HG03139 (cell line): ENCODE results near the gene SPATS2L.

Source experiments
- ATAC-seq: cut with Tn5 transposase; IDR thresholded peaks from one replicate; pipeline ENCODE4 v1.9.1; 2021; ENCODE audit not compliant: unreplicated experiment

SPATS2L gene

DNA sequence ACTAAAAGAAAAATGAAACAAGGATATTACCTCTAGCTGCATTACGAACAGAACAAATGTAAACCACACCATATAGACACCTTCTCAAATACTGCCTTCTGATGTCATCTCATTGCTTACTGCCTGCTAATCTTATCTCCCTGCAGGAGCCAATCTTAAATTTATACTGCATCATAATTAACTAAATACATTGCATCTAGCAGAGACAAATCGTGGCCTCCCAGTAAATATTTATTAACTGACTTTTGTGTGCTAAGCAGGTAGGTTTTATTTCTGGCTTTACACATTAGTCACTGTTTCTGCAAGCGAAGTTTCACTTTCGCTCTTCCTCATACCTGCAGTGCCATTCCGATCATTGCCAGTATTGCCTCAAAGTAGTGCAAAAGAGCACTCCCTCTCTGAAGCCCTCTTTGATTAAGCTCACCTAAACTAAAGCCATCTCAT is 67.5 kb downstream of the SPATS2L start:
- peak; percentile 88 for ATAC-seq

DNA sequence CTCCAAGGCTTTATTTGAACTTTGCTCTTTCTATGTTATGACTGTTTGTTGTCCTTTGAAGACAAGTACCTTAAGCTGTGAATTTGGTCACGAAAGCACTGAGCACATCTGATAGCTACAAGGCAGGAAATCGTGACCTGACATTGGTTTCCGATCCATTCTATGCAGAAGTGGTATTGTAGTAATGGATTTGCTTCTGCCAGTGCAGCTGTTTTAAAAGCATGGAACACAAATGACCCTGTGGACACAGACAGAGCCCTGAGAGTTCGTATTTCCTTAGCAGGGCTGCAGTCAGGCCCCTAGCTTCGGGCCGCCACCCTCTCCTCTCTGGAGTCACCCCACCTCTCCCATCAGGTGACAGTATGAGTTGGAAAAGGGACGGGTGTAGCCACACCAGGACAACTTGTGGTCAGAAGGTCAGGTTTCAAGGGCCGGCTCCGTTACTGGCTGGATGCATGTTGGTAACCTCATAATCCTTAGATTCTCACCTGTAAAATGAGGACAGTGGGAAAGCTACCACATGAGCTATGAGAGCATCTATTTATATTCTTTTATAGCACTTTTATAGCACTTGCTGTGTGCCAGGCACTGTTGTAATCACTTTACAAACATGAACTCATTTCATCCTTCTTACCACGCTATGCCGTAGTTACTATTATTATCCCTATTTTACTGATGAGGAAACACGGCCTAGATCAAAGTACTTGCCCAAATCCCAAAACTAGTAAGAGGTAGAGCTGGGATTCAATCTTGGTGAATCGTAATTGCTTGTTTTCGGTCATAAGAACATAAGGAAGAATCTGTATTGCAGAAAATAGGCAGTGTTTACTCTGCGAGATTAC is 70.2 kb downstream of the SPATS2L start:
- ATAC-seq: no peak

DNA sequence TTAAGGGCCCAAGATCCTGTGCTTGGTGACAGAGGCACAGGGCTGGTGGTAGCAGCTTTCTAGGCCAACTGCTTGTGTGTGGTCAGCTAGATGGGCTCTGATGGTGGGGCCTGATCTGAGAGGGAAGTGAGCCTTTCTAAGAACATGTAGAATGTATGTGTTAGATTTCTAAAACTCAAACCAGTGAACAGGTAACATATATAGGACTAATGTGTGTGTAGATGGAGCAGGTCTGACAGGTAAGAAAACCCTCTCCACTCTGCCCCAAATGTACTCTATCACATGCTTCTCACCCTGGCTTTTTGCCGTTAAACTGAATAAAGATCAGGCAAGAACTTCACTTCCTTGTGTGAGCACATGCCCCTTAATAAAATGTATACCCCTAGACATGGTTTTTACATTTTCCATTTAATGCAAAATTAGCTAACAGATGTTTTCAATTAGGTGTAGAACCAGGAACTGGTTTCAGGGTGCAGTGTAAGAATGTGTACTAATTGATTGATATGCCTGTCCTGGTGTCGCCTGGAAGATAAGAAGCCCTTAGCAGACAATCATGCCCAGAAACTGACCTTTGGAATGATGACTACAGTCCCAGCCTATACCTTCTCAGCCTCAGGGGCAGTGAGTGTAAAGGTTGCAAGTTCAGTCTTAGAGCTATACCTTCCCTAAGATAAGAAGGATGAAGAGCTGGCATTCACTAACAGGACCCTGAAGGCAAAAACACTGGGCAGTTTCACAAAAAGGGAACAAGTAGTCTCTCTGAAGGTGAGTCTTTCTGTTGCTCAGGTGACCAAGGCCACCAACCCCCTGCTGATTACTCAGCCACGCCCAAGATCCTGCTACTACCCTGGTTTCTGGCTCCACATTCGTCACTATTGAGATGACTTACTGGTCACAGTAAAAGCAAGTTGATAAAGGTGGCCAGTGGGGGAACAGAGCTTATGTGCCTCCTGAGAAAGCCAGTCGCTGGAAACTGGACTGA is 71.2 kb downstream of the SPATS2L start:
- ATAC-seq: no peak

DNA sequence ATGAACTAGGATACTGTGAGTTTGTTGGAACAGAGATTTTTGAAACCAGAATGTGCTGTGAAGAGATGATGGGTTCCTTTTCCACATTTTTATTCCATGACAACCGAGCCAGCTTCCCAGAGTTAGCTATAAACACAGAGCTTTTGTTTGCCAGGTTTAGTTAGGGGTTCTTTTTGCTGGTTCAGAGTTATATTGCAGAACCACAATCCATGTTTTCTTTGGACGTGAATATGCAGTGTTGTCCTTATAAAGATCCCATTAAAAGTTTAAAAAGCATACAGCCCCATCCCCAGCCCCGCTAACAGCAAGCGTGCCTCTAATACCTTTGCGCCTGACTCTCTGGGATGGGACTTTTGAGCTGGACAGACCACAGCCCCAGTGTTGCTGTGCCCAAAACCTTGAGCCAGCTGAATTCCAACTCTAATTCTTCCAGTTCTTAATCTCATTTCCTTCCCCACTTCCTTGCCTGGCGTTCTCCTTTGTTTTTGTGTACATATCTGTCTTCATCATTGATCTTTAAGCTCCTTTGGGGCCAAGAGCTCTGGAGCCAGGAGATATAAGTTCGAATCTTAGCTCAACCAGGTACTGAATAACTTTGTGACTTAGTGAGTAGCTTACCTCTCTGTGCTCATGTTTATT is 72.3 kb downstream of the SPATS2L start:
- no peak for ATAC-seq

DNA sequence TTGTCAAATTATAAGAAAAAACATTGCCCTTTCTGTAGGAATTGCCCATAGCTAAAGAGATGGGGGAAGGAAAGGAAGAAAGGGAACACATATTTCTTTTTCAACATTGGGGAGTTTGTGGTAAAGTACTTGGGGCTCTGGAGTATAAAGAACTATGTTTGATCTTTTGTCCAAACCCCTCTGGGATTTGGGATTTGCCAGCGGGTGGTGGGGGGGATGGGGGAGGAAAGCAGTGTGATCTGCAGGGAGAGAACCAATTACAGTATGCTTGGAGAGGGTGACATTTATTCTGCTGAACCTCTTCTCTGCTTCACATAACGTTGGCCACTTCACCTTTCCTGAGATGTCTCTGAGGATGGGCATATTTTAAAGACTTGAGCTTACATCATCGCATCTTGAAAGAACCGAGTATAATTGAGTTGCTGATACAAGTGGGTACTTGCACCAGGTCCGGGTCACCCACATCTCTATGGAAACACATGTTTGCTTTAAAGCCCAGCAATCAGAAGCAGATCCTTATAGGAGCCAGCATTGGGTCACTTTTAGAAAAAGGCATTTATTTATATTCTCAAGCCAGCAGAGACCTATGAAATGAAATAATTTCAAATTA is 73.1 kb downstream of the SPATS2L start:
- ATAC-seq: no peak

DNA sequence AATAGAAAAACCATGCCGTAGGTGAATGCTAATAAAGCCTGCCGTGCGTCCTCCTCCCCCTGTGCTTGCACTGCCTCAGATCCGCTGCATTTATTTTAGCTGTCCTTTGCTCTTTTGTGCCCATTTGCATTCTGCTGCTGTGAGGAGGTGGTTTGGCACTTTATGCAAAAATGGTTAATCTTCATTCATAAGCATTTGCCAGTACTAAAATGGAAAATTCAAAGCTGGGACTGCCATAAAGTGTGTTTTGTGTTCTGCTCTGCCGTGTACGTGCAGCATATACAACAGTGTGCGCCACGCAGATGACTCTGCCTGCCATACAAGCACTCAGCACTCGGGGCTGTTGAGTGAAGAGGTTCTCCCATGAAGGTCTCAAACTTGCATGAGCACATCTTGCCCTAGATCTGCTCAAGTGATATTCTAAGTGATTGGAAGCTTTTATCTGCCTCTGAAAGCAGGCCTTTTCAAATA is 73.6 kb downstream of the SPATS2L start:
- ATAC-seq: no peak

DNA sequence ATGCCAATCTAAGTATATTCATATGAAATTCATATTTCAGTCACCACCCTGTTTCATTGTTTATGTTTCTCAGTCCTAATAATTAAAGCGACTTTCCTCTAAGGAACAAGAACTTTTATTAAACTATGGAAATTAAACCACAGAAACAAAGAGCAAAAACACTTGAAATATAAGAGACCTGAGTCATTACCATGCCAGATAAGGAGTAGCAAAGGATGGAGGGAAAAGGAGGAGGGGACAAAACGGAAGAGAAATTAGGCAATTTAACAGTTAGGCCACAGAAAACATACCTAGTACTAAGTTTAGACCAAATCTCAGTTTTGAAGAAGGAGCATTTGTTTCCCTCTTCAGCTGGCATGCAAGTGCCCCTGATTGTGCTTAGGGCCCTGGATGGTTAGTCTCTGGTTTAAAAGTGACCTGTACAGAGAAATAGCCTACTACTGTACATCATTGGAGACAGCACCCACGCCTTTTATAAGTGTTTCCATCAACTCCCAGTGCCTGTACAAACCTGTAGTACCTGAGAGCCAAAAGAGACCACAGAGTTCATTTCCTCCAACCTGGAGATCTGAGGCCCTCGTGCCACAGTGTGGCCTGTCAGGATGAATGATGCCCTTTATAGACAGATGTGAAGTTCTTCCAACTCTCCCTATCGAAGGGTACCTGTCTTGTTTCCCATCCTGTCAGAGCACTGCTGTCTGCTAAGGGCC is 74.5 kb downstream of the SPATS2L start:
- no peak for ATAC-seq

DNA sequence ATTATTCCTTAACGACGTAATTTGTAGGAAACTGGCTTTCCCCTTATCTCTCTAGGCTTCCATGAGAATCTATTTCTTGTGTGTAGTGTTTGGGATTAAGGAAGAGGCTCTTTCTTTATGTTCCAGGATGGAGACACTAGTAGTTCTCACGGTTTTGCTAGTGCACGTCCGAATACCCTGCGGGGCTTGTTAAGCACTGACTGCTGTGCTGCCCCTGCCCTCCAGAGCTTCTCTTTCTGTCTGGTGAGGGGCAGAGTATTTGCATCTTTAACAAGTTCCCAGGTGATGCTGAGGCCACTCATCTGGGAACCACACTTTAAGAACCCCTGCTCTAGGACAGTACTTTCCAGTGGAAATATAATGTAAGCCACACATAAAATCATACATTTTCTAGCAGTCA is 76.4 kb downstream of the SPATS2L start:
- no peak for ATAC-seq

DNA sequence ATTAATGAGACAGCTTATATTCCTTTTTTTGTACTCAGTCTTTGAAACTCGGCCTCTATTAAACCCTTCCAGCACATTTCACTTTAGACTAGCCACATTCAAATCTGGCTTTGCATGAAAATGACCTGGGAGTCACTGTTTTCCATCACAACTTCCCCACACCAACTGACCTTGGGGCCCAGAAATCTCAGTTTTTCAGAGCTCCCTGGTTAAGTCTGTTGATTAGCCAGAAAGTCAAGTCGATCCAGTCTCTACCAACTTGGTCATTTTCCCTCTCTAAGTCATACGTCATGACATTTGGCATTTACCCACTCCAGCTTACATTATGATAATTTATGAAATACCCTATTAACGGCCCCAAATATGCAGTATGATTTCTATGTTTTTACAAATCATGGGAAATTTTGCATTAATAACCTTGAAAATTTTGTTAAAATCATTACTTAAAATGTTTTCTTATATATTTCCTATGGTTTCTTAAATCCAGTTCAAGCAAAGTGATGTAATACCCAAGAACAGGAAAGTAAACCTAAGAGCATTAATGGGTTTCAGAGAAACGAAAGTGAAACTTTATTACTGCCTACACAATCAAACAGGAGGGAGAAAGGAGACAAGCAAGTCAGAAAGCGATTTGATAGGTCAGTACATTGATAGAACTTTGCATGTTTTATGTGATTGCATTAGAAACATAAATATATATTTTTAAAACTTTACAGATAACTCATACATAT is 77.1 kb downstream of the SPATS2L start:
- ATAC-seq: peak; percentile 50

DNA sequence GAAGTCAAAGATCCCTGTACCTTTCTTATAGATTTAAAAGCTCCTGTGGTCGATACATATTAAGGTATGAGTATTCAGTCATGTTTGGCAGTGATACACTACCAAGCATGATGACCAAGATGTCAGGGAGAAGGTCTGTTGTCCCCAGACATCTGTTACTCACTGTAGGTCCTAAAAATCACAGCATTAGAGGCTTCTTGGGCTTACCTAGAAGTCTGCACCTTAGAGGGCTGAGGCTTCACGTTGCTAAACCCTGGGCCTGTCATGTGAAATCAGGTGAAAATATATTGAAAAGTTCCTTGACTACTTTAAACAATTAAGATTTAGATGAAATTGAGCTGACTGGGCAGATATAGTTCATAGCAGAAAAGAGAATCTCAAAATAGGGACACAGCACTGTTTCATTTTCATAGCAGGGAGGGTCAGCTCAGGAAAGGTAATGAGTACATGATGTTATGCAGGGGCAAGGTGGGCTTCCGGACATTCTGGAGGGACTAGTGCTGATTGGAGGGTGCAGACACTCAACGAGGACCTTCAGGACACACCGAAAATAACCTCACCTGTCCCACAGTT is 78.7 kb downstream of the SPATS2L start:
- ATAC-seq: no peak

DNA sequence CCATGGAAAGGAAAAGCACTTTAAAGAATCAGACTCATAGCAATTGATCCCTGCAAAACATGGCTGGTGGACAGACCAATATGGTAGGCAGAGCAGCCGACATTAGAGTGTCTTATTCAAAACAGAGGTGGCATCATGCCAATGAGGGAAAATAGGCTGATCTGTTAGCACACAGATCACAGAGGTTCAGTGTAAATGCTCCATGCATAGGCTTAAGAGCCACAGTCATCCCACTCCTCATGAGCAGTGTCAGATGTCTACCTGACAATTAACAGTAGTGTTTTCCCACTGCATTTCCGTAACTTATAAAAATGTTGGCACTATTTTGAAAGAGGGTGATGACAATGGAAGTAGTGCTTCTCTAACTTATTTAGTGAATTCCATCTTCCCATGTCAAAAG is 86.7 kb downstream of the SPATS2L start:
- no peak for ATAC-seq

DNA sequence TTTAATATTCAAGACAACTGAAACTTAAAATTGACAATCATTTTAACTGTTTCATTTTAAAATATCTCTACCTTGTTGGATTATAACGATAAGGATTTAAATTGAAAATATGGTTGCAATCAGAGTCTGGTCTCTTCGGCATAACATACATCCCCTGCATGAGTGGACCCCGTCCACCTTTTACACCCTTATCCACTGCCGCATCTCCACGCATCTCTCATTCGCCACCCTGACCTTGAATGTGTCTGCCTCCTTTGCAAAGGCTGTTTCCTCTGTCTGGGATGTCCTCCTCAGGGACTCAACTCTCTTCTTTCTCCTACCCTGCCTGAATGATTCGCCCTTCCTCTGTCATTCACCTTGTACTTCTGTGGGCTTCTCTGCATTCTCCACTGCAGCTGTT is 87.6 kb downstream of the SPATS2L start:
- no peak for ATAC-seq

DNA sequence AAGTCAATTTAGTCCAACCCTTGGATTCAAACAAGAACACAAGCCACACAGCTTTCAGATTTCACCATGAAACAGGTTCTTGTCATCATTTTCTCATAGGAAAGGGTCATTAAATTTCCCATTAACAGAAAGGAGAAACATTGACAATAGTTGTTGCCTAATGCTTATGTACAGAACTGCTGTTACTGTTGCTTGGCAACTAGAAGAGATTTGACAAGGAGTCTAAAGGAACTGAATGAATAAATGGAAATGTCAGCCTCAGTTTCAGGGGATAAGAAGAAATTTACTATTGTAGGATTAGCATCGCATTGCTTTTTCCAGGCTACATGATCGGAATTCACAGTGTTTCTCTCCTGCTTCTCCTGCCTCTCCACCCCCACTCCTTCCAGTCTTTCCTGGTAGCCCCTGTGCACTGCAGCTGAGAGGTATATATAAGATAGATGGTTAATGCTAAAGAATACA is 90.3 kb downstream of the SPATS2L start:
- ATAC-seq: no peak

DNA sequence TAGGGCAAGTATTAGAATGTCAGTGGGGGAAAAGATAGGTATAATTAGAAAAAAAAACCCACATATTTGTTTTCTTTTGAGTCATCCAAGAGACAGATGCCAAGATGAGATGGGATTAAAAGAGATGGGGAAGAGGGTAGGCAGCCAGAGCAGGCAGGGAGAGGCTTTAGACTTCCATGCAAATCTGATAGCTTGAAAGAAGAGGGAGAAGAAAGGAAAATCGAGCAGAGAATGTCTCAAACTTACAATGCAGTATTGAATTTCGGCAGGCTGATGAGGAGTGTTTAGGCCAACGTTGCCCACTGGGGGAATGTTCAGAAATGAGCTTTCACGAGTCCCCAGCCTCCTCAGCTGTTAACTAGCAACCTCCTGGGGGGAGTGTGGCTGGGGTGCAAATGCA is 91.3 kb downstream of the SPATS2L start:
- ATAC-seq: no peak

DNA sequence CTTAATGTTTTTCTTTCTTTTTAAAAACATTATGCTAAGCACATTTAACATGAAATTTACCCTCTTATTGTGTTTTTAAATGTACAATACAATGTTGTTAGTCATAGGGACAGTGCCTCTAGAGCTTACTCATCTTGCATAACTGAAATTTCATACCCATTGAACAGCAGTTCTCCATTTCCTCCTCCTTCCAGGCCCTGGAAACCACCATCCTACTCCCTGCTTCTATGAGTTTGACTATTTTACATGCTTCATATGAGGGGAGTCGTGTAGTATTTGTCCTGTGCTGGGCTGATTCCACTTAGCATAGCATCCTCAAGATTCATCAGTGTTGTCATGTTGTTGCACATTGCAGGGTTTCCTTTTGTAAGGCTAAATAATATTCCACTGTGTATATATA is 92.6 kb downstream of the SPATS2L start:
- no peak for ATAC-seq

DNA sequence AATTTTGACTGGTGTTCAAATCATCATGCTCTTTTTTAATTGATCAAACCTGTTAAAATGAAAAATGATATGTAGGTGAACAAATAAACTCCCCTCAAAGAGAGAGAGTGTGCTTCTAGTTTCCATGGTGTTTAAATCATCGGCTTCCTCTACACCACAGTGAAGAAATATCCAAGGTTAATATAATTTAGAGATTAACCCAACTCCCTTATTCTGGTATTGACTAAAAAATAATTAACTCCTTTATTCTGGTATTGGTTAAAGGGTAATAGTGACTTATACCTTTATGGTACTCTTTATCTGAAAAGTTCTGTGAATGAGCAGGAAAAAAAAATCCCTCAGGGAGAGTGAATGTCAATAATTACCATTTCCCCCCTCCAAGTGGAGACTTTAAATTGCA is 93.1 kb downstream of the SPATS2L start:
- ATAC-seq: no peak

DNA sequence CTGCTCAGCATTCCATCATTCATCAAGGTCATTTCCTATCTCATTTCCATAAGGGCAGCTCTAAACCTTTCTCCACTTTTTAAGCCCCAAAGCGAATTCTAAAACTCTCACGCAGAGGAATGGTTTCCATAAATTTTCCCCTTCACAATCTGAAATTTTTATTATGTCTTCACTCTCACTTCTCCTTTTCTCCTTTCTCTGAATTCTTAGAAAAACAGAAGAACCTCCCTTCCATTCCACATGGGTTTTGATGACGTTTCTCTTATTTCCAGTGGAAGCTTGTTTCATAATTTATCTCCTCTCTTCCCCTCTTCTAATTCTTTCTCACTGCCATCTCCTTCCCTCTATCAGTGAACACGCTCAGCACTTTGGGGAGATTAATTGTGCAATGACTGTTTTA is 97.3 kb downstream of the SPATS2L start:
- ATAC-seq: no peak

DNA sequence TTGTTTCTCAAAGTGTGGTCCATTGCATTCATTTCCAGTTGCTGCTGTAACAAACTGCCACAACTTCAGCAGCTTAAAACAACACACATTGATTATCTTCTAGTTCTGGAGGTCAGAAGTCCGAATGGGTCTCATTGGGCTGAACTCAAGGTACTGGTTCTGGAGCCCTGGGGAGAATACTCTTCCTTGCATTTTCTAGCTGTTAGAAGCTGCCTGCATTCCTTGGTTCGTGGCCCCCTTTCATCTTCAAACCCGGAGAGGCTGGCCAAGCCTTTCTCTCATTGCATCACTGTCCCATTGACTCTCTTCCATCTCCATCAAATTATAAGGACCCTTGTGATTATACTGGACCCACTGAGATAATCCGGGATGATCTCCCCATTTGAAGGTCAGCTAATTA is 98.1 kb downstream of the SPATS2L start:
- no peak for ATAC-seq
